Measurements from ENCODE around the gene PTBP1. TPM values are rescaled to one million over a fixed set of nuclear protein-coding genes. Genes with fewer than 3 reads are reported as not detected.

Gene PTBP1
- total RNA-seq, 1 donor from 2014 or later = 496 TPM

GRCh38 chr19:821825-822503 lies 24.7 kb downstream of the PTBP1 start, which contains the start of gene PLPPR3:
Gene PLPPR3, minus strand, starts transcription at chr19:821955. Its CDS starts 396 bp downstream, at chr19:821559.
- TF ChIP-seq CTCF (conservative IDR thresholded peaks at IDR 0.05) = no peak
- Mint-ChIP-seq H3K27me3 (no peaks in the 10 kb centered on the region), H3K9me3 (no peaks in the 10 kb centered on the region), H3K4me3 (peak within 1 kb of the TSS; percentile 80), H3K36me3 (peaks cover under 1% of the 10 kb centered on the region), H3K27ac (no peak within 1 kb of the TSS), H3K4me1 (ENCODE audit: unreplicated experiment) (no peaks in the 10 kb centered on the region)
- peak; percentile 78 for DNase-seq (ENCODE audit: extremely low spot score, unreplicated experiment)

- peak overlapping the region; percentile 18 for H3K27ac Mint-ChIP-seq
- TF ChIP-seq CTCF (conservative IDR thresholded peaks at IDR 0.05) = no peak
- H3K4me1 Mint-ChIP-seq (ENCODE audit: unreplicated experiment) = no peaks in the 10 kb centered on the region
- H3K27me3 Mint-ChIP-seq = no peaks in the 10 kb centered on the region
- H3K9me3 Mint-ChIP-seq = no peaks in the 10 kb centered on the region
- DNase-seq (ENCODE audit: extremely low spot score, unreplicated experiment) = no peak
- peak overlapping the region; percentile 52 for H3K4me3 Mint-ChIP-seq
- no peaks in the 10 kb centered on the region for H3K36me3 Mint-ChIP-seq
Measured at GRCh38 chr19:823565-824121, 26.4 kb downstream of the PTBP1 start.

DNA sequence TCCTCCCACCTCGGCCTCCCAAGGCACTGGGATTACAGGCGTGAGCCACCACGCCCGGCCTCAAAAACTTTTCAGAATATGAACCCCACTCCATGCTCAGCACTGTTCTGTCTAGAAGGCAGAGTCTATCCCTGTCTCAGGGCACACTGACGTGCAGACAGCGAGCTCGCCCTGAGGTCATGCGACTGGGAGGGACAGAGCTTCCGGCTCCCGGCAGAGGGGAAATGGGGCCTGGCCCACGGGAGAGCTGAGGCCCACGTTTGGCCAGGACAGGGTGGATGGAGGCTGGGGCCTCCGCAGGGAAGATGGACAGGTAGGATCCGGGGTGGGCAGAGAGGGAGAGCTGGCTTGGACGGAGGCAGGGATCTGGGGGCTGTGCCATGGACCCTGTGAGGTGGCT lies 27.6 kb downstream of the PTBP1 start:
- H3K4me1 Mint-ChIP-seq (ENCODE audit: unreplicated experiment) = no peaks in the 10 kb centered on the region
- DNase-seq (ENCODE audit: extremely low spot score, unreplicated experiment) = no peak
- no peaks in the 10 kb centered on the region for H3K36me3 Mint-ChIP-seq
- H3K4me3 Mint-ChIP-seq = no peak overlapping the region
- H3K27ac Mint-ChIP-seq = no peak overlapping the region
- H3K9me3 Mint-ChIP-seq = no peaks in the 10 kb centered on the region
- no peak for TF ChIP-seq CTCF (conservative IDR thresholded peaks at IDR 0.05)
- H3K27me3 Mint-ChIP-seq = no peaks in the 10 kb centered on the region

DNA sequence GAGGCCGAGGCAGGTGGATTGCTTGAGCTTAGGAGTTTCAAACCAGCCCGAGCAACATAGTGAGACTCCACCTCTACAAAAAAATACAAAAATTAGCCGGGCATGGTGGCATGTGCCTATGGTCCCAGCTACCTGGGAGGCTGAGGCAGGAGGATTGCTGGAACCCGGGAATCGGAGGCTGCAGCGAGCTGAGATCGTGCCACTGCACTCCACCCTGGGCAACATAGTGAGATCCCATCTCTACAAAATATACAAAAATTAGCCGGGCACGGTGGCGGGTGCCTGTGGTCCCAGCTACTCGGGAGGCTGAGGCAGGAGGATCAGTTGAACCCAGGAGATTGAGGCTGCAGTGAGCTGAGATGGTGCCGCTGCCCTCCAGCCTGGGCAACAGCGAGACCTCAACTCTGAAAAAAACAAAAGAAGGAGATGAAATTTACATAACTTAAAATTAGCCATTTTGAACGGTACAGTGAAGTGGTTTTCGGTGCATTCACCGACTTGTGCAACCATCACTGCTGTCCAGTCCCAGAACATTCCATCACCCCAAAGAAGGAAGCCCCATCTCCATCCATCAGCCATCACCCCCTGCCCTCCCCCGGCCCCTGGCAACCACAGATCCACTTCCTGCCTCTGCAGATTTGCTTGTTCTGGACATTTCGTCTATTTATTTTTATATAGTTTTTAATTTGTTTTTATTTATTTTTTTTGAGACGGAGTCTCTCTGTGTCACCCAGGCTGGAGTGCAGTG lies 28.8 kb downstream of the PTBP1 start:
- H3K27ac Mint-ChIP-seq = no peak overlapping the region

GRCh38 chr19:827314-827709 lies 30.1 kb downstream of the PTBP1 start:
- no peaks in the 10 kb centered on the region for H3K27me3 Mint-ChIP-seq
- no peaks in the 10 kb centered on the region for H3K9me3 Mint-ChIP-seq
- H3K27ac Mint-ChIP-seq = no peak overlapping the region
- no peak overlapping the region for H3K4me3 Mint-ChIP-seq
- TF ChIP-seq CTCF (conservative IDR thresholded peaks at IDR 0.05) = no peak
- H3K36me3 Mint-ChIP-seq = no peaks in the 10 kb centered on the region
- no peak for DNase-seq (ENCODE audit: extremely low spot score, unreplicated experiment)
- no peaks in the 10 kb centered on the region for H3K4me1 Mint-ChIP-seq (ENCODE audit: unreplicated experiment)

More for the DNA sequence above, 28.8 kb downstream of the PTBP1 start:
- H3K9me3 Mint-ChIP-seq = no peaks in the 10 kb centered on the region
- TF ChIP-seq CTCF (conservative IDR thresholded peaks at IDR 0.05) = no peak
- no peaks in the 10 kb centered on the region for H3K27me3 Mint-ChIP-seq
- H3K4me3 Mint-ChIP-seq = no peak overlapping the region
- no peaks in the 10 kb centered on the region for H3K4me1 Mint-ChIP-seq (ENCODE audit: unreplicated experiment)
- DNase-seq (ENCODE audit: extremely low spot score, unreplicated experiment) = no peak
- H3K36me3 Mint-ChIP-seq = no peaks in the 10 kb centered on the region

All from type B pancreatic cell (in vitro differentiated cells).